GM19328 (cell line): ENCODE results near the gene RAB6B.

Source experiments
- ATAC-seq: cut with Tn5 transposase; IDR thresholded peaks from one replicate; pipeline ENCODE4 v1.9.1; 2021; ENCODE audit warnings: mild to moderate bottlenecking, moderate library complexity; ENCODE audit not compliant: unreplicated experiment

RAB6B gene

DNA sequence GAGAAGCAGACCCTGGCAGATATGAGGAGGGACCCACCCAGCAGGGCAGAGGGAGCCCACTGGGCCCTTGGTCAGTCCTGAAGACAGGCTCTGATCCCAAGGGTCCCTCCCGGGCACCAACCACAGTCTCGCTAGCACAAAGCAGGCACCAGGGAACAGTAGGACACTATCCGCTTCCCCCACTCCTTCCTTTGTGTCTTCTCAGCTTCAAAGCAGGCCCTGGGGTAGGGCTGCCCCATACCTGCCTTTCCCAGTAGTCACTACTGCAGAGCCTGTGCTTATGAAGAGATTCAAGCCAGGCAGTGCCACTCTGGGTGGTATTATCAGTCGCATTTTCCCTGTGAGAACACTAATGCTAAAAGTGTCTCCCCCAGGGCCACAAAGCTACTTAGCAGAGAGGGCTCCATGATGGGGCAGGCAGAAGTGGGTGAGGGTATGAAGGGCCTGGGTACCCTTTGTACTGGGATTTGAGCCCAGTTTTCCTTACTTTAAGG lies 57.3 kb downstream of the RAB6B start:
- no peak for ATAC-seq

DNA sequence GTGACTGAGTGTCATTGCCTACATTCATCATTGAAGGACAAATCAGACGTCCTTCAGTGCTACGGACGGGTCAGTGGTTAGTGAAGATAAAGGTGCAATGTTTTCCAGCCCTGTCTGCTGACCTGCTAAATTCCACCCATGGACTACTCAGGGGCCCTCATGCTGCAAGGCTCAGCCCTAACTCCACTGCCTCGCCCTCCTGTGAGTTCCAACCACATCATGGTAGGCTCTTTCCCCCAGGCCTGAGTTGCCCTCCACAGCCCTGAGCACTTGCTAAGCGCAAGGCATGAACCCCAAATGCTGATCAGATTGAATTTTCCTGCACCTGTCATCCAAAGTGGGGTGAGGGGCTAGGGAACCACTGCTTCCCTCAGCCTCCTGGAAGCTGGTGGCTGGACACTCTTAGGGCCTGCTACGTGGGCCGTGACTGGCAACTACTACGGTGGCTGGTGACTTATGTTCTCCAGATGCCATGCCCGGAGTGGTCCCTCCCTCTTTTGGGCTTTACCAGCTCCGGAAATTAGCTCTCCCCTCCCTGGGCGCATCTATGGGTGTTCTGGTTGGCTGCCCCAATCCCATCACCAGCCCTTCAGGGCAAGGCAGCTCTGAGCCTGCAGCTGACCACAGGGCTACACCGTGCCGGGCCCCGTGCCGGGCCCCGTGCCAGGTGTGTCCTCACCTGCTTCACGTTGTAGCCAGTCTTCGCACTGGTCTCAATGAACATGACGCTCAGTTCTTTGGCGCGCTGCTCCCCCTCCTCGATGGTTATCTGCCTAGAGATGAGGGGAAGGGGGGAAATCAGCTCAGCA lies 58.0 kb downstream of the RAB6B start:
- no peak for ATAC-seq

DNA sequence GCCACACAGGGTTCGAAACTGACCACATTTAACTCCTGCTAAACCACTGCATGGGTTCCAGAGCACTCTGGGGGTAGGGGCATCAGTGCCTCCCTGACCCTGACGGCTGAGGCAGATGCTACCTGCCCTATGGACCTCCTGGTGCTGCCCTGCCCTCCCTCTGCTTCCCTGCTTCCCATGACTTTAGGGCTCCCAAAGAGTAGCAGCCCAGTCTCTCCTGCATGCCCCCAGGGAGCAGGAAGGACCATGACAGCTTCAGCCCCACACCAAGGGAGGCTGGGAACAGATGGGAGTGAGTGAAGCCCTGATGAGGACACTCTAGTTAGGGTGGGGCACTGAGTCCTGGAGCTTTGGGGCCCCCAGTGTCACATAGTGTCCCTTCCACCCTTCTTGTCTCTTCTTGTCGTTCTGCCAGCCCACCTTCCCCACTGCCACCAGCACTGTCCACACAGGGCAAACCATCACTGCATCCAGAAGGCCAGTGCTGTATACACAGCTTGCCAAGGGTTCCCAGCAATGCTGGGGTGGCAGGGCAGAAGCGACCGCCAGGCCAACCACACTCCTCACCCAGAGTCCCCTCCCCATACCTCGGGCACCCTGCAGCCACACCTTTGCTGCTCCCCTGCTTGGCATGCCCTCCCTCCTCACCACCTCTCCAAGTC lies 59.1 kb downstream of the RAB6B start:
- ATAC-seq: no peak

GRCh38 chr3:133835961-133836360 lies 59.7 kb downstream of the RAB6B start:
- no peak for ATAC-seq

DNA sequence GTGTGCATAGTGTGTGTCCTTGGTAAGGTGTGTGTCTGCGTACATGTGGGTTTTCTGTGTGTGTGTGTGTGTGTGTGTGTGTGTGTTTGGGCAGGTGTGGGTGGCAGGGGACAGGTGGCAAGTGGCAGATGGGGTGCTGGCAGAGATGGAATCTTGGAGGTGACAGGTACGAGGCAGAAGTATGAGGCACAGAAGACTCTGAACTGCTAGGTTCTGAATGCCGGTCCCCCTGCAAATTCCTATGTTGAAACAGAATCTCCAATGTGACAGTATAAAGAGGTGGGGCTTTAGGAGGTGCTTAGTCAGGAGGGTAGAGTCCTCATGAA lies 60.3 kb downstream of the RAB6B start:
- no peak for ATAC-seq

GRCh38 chr3:133834621-133835417 lies 60.9 kb downstream of the RAB6B start:
- ATAC-seq: no peak

DNA sequence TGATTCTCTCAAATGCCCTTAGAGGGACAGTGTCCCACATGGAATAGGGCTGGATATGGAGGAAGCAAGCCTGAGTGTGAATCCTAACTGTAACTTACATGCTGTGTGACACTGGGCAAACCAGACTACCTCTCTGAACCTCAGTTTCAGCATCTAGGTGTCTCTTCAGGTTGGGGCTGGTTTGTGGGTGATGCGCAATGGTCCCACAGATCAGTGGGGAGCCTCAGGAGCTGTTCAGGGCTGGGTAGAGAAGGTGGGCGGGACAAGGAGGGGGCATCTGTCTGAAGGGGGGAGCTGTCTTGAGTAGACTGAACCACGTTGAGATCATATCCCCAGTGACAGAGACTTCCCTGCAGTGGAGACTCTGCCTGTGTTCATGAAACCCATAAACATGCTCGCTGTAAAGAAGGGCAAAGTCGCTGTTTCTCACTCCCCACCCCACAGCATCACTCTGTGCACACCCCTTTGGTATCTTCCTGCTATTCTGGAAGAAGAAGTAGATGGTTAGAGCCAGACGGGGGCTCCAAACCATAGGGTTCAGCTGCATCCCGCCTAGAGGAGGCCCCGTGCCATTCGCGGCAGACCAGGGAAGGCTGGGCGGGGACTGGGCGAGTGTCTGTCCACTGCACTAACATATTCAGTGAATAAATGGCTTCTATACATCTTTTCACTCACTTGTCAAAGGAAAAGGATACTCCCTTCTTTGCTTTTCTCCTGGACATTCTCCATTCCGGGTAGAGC lies 61.6 kb downstream of the RAB6B start:
- no peak for ATAC-seq

DNA sequence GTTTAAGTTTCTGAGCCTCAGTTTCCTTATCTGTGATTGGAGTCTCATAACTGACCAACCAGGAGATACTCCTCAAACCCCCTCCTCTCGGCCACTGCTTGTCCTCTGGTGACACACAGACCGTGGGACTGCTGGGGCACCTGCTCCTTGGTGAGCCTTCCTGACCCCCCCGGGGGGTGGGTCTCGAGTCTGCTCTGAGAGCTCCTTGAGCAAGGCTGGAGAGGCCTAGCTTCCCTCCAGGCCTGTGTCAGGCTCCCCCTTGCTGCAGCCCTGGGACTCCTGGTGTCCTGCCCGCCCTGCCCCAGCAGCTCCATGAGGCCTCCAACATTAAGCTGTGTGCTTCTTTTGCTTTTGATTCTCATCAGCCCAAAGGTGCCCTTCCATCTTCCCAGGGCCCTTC lies 62.4 kb downstream of the RAB6B start:
- no peak for ATAC-seq

DNA sequence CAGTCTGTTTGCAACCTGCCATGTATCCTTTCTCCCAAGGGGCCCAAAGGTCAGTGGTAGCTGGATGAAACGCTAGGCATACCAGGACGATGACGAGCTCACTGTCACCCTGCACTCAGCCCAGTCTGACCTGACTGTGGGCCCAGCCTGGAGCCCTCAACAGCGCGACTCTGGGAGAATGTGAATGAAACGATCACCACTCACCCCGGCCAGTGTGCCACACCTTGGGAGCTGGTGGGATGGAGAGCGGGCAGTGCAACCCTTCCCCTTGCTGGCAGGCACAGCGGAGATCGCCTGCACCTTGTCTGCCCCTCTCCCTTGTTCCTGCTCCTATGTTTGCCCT lies 62.9 kb downstream of the RAB6B start:
- no peak for ATAC-seq

GRCh38 chr3:133831966-133832801 lies 63.5 kb downstream of the RAB6B start:
- no peak for ATAC-seq

DNA sequence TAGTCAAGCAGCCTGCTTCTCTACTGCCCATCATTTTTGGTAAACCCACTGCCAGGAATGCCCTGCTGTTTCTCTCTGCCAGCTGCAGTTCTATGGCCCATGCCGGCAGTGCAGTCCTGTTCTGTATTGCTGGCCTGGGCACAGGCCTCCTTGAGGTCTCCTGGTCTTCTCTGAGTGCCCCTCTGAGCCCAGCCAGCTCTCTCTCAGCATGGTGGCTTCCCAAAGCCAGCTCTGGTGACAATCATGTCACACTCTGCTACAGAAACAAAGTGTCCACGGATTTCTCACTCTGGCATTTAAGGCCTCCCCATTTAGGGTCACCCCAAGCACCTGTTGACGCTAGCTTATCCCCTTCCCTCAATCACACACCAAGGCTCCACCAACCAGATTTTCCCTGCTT lies 65.6 kb downstream of the RAB6B start:
- no peak for ATAC-seq

GRCh38 chr3:133829310-133829707 lies 66.4 kb downstream of the RAB6B start:
- ATAC-seq: no peak

DNA sequence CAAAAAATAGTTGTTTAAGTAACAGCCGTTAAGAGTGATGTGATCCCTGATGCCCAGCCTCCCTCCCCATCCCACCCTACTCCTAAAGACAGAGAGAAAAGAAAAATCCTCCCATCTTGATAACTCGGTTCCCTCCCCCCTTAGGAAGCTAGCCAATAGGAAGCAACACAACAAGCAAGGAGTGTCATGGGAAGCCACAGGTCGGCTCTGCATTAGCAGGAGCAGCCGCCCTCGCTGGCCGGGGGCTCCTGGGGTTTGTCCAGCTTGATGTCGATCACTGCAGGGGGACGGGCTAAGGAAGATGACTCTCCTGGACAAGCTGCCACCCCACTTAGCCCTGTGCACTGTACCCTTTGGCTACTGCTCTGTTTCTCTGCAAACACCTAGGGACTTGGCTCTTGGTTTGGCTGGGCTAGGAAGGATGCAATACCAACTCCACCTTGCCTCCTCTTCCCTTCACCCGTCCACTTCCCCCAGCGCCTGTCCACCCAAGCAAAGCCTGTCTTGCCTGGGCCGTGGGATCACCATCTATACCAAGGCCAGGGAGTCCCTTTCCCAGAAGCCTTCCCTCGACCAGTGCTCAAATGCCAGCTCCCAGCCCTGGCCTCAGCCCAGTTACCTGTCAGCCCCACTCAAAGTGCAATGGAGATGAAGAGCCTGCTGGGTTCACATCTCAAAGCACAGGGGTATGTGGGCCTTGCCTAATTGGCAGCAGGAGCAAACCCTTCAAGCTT lies 66.9 kb downstream of the RAB6B start:
- no peak for ATAC-seq

- ATAC-seq: no peak
These were observed 68.0 kb downstream of the RAB6B start for GRCh38 chr3:133827684-133828083.

GRCh38 chr3:133827136-133827535 lies 68.5 kb downstream of the RAB6B start:
- no peak for ATAC-seq

GRCh38 chr3:133825969-133826727 lies 69.5 kb downstream of the RAB6B start:
- ATAC-seq: no peak

GRCh38 chr3:133824961-133825485 lies 70.7 kb downstream of the RAB6B start:
- ATAC-seq: no peak

- ATAC-seq: no peak
These were observed 73.7 kb downstream of the RAB6B start for GRCh38 chr3:133821767-133822638.
